ENCODE results near the gene STAG2. TPM values are rescaled to one million over a fixed set of nuclear protein-coding genes. Genes with fewer than 3 reads are reported as not detected.
"Not testable (repeated sequence)": the region's sequence is repeated elsewhere in the genome, so short reads cannot be mapped to it uniquely, and the experiment has no call there.

The STAG2 gene
- total RNA-seq, 1 donor from 2014 or later: 54.0 TPM

GRCh38 chrX:124113621-124114600, 152.4 kb downstream of the STAG2 start:
- H3K27ac ChIP-seq: no peak overlapping the region
- H3K9me3 ChIP-seq: peaks cover 6% of the 10 kb centered on the region
- no peak for DNase-seq (ENCODE audit: extremely low spot score in 2 of 2)
- TF ChIP-seq POLR2AphosphoS5 (IDR thresholded peaks at IDR 0.05; ENCODE audit: insufficient read depth in 1 of 2, low read depth in 1 of 2): no peak
- TF ChIP-seq CTCF (IDR thresholded peaks at IDR 0.05): no peak
- TF ChIP-seq POLR2A (IDR thresholded peaks at IDR 0.05): no peak
- intact Hi-C loops (cut with DNase I): no loop called here
- H3K36me3 ChIP-seq: no peaks in the 10 kb centered on the region
- no peak overlapping the region for H3K4me3 ChIP-seq
- no peaks in the 10 kb centered on the region for H3K27me3 ChIP-seq
- H3K4me1 ChIP-seq: no peaks in the 10 kb centered on the region

DNA sequence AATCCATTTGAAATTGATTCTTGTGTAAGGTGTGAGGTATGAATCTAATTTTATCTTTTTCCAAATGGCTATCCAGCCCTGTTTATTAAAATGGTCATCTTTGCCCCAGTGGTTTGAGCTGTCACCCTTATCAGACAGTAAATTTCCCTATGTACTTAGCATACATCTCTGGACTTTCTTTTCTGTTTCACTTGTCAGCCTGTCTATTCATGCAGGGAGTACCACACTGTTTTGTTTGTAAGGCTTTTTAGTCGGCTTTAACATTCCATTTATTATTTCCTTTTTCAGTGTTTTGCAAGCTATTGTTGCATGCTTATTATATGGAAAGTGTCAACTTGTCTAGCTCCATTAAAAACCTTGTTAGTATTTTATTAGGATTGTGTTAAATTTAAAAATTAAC, 155.8 kb downstream of the STAG2 start:
- H3K9me3 ChIP-seq: no peaks in the 10 kb centered on the region
- DNase-seq (ENCODE audit: extremely low spot score in 2 of 2): no peak
- intact Hi-C loops (cut with DNase I): no loop called here
- no peaks in the 10 kb centered on the region for H3K4me1 ChIP-seq
- no peak for TF ChIP-seq POLR2AphosphoS5 (IDR thresholded peaks at IDR 0.05; ENCODE audit: insufficient read depth in 1 of 2, low read depth in 1 of 2)
- no peak for TF ChIP-seq CTCF (IDR thresholded peaks at IDR 0.05)
- TF ChIP-seq POLR2A (IDR thresholded peaks at IDR 0.05): no peak
- no peaks in the 10 kb centered on the region for H3K36me3 ChIP-seq
- H3K27ac ChIP-seq: no peak overlapping the region
- no peaks in the 10 kb centered on the region for H3K27me3 ChIP-seq
- H3K4me3 ChIP-seq: no peak overlapping the region

DNA sequence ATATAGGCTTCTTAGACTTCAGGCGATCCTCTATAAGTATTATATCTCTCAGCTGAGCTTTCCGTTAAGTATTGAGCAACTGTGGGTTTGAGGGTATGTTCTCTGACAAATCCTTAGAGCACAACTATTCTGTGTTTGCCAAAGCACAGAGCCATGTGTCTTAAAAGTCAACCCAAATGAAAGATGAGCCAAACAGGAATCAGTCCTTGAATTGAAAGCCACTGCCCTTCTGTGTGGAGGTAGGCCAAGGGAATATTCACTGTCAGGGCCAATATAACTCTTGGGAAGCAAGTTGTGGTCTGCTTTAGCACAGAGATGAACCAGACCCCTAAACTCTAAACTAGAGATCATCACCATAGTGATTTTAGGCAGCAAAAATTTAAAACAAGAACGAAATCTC, 164.0 kb downstream of the STAG2 start:
- H3K9me3 ChIP-seq: no peaks in the 10 kb centered on the region
- TF ChIP-seq POLR2AphosphoS5 (IDR thresholded peaks at IDR 0.05; ENCODE audit: insufficient read depth in 1 of 2, low read depth in 1 of 2) (no peak), CTCF (IDR thresholded peaks at IDR 0.05) (no peak), POLR2A (IDR thresholded peaks at IDR 0.05) (no peak)
- intact Hi-C loops (cut with DNase I): no loop called here
- no peaks in the 10 kb centered on the region for H3K36me3 ChIP-seq
- no peak overlapping the region for H3K4me3 ChIP-seq
- DNase-seq (ENCODE audit: extremely low spot score in 2 of 2): no peak
- H3K27ac ChIP-seq: no peak overlapping the region
- H3K4me1 ChIP-seq: no peaks in the 10 kb centered on the region
- H3K27me3 ChIP-seq: no peaks in the 10 kb centered on the region

- Histone ChIP-seq H3K27ac (no peak overlapping the region), H3K27me3 (no peaks in the 10 kb centered on the region), H3K4me3 (no peak overlapping the region), H3K9me3 (no peaks in the 10 kb centered on the region), H3K4me1 (no peaks in the 10 kb centered on the region), H3K36me3 (no peaks in the 10 kb centered on the region)
- DNase-seq (ENCODE audit: extremely low spot score in 2 of 2): no peak
- intact Hi-C loops (cut with DNase I): no loop called here
- no peak for TF ChIP-seq CTCF (IDR thresholded peaks at IDR 0.05)
- TF ChIP-seq POLR2A (IDR thresholded peaks at IDR 0.05): no peak
- no peak for TF ChIP-seq POLR2AphosphoS5 (IDR thresholded peaks at IDR 0.05; ENCODE audit: insufficient read depth in 1 of 2, low read depth in 1 of 2)
Measured at GRCh38 chrX:124127496-124127895, 166.0 kb downstream of the STAG2 start.

- H3K27me3 ChIP-seq; intact Hi-C loops (cut with DNase I): not testable (repeated sequence)
Measured at GRCh38 chrX:124132437-124132836, 170.9 kb downstream of the STAG2 start.

More at GRCh38 chrX:124132437-124132836, 170.9 kb downstream of the STAG2 start:
- not testable (repeated sequence) for H3K27ac ChIP-seq; H3K36me3 ChIP-seq; H3K9me3 ChIP-seq; DNase-seq (ENCODE audit: extremely low spot score in 2 of 2); H3K4me1 ChIP-seq; H3K4me3 ChIP-seq
